Mammary epithelial cell (primary cell): ENCODE data around the gene DDX41.

Experiments
- CTCF ChIP-seq, 2 donors: IDR thresholded peaks in 1 of 2; conservative IDR thresholded peaks in 1 of 2; 2 replicates each; pipeline ENCODE4 v1.5.1; 2011 to 2012; ENCODE audit warnings: inconsistent platforms in 2 of 2, low read length in 2 of 2, mild to moderate bottlenecking in 2 of 2, control low read depth in 1 of 2, low read depth in 1 of 2; ENCODE audit not compliant: insufficient read depth in 1 of 2; ENCODE audit errors: extremely low read depth in 1 of 2
- EZH2 ChIP-seq: IDR thresholded peaks from 2 replicates; pipeline ENCODE4 v1.6.1; 2012; ENCODE audit warnings: low read length, inconsistent platforms, borderline replicate concordance

GRCh38 chr5:177528631-177529030, 11.9 kb upstream of the DDX41 start:
- TF ChIP-seq CTCF (conservative IDR thresholded peaks at IDR 0.05 in 1 of 2, IDR thresholded peaks at IDR 0.05 in 1 of 2; ENCODE audit: extremely low read depth in 1 of 2, insufficient read depth in 1 of 2, low read depth in 1 of 2, low read length in 2 of 2) (no peak), EZH2 (no peak)
